ENCODE measurements around the gene CENPN. TPM values are rescaled to one million over a fixed set of nuclear protein-coding genes. Genes with fewer than 3 reads are reported as not detected.

The CENPN gene
- total and polyA plus RNA-seq, 2 of the 8 experiments (the other 6 are each of a cell fraction or from before 2014, with no cell fraction given) = 32.8 to 67.0 TPM

GRCh38 chr16:81080233-81080632, 73.2 kb downstream of the CENPN start:
- Histone ChIP-seq H3K4me3 (ENCODE audit: extremely low read depth in 1 of 4, insufficient read depth in 2 of 4, low read depth in 3 of 4, low read length in 4 of 4) (no peak overlapping the region), H4K8ac (ENCODE audit: extremely low read depth, insufficient read depth, low read length) (no peak overlapping the region), H3K23ac (ENCODE audit: insufficient read length) (no peak overlapping the region), H2BK120ac (replicated peaks; ENCODE audit: low read depth, low read length) (no peak overlapping the region), H4K91ac (replicated peaks; ENCODE audit: insufficient read length, low read length) (no peak overlapping the region), H3K4ac (replicated peaks; ENCODE audit: insufficient read length, low read depth, low read length) (no peak overlapping the region), H2BK20ac (ENCODE audit: low read length) (no peak overlapping the region), H2BK5ac (ENCODE audit: low read depth, low read length) (no peak overlapping the region), H3K79me2 (ENCODE audit: control insufficient read depth in 1 of 2, insufficient read depth in 2 of 2, low read length in 2 of 2) (no peaks in the 10 kb centered on the region), H2AFZ (ENCODE audit: low read length) (no peak overlapping the region), H3K18ac (ENCODE audit: extremely low read depth, low read length) (no peak overlapping the region), H3K9me3 (ENCODE audit: insufficient read depth in 2 of 2, low read depth in 1 of 2, low read length in 1 of 2) (no peaks in the 10 kb centered on the region), H3K23me2 (ENCODE audit: low read depth, low read length) (peaks cover 6% of the 10 kb centered on the region; the same call in 1 of the 2 replicates), H4K20me1 (replicated peaks in 1 of 2; ENCODE audit: control insufficient read depth in 1 of 2, insufficient read depth in 2 of 2, low read length in 2 of 2) (peaks cover 0 to 2% of the 10 kb centered on the region in 2 experiments), H3K36me3 (ENCODE audit: control insufficient read depth in 2 of 4, insufficient read depth in 4 of 4, low read length in 3 of 4) (peaks cover 0 to 18% (median 2%) of the 10 kb centered on the region in 4 experiments; a peak in 2 of 8 replicates), H2BK12ac (ENCODE audit: low read depth, low read length) (no peak overlapping the region), H3K9ac (replicated peaks in 1 of 4; ENCODE audit: extremely low read depth in 1 of 4, low read depth in 3 of 4, low read length in 3 of 4) (no peak overlapping the region), H3K79me1 (ENCODE audit: low read depth, low read length) (no peaks in the 10 kb centered on the region), H3K4me2 (ENCODE audit: insufficient read depth in 1 of 2, low read depth in 2 of 2, low read length in 2 of 2) (no peak overlapping the region), H4K5ac (ENCODE audit: insufficient read length, low read depth, low read length) (no peak overlapping the region), H3K4me1 (replicated peaks in 1 of 4; ENCODE audit: control insufficient read depth in 3 of 4, insufficient read depth in 4 of 4, low read length in 3 of 4) (no peaks in the 10 kb centered on the region), H2AK5ac (ENCODE audit: low read depth, low read length) (no peak overlapping the region), H3K56ac (replicated peaks; ENCODE audit: insufficient read length, low read depth, low read length) (no peak overlapping the region), H3K27me3 (replicated peaks in 1 of 4; ENCODE audit: control insufficient read depth in 3 of 4, extremely low read depth in 1 of 4, insufficient read depth in 3 of 4, low read length in 3 of 4) (no peaks in the 10 kb centered on the region), H3K14ac (ENCODE audit: insufficient read length) (no peak overlapping the region), H2BK15ac (ENCODE audit: low read length) (no peak overlapping the region), H3K27ac (ENCODE audit: low read depth, low read length) (no peak overlapping the region)
- no peak for DNase-seq (ENCODE audit: low read depth in 1 of 2, low spot score in 2 of 2)
- POLR2A ChIA-PET (ENCODE audit: partially characterized antibody) = interaction anchor here (1.0 to 1.5 kb wide), 2 partner anchors 8 to 11 kb away, joined by 4 read pairs; no protein-coding TSS in a partner anchor
- CTCF ChIA-PET (ENCODE audit: partially characterized antibody) = no interaction called here
- WGBS, 2 experiments (ENCODE audit: extremely low coverage in 1 of 2, insufficient coverage in 1 of 2, insufficient read length in 1 of 2, insufficient replicate concordance in 2 of 2, low coverage in 1 of 2, low lambda C conversion rate in 2 of 2, missing lambda C conversion rate in 1 of 2) = 93% methylated on average over 1 of the region's 1 CpG; no CpG with 5 or more reads in 1 of the 2 experiments
- FAIRE-seq = no peak
- no peak for TF ChIP-seq KDM4A (IDR thresholded peaks at IDR 0.05; ENCODE audit: low read depth, low read length, severe bottlenecking)
- TF ChIP-seq POU5F1 (IDR thresholded peaks at IDR 0.05; ENCODE audit: low read depth, low read length) = no peak
- no peak for TF ChIP-seq SIX5 (IDR thresholded peaks at IDR 0.05; ENCODE audit: low read depth, low read length)
